NCI-H1048 (cell line): ENCODE data around the gene MPP3.

Experiments used
- DNase-seq: peaks from one replicate; lab custom pipeline; 2025; lab: John Stamatoyannopoulos, UW

The MPP3 gene

GRCh38 chr17:43772877-43773648, 59.9 kb downstream of the MPP3 start:
- no peak for DNase-seq

GRCh38 chr17:43771463-43771862, 61.5 kb downstream of the MPP3 start:
- no peak for DNase-seq

DNA sequence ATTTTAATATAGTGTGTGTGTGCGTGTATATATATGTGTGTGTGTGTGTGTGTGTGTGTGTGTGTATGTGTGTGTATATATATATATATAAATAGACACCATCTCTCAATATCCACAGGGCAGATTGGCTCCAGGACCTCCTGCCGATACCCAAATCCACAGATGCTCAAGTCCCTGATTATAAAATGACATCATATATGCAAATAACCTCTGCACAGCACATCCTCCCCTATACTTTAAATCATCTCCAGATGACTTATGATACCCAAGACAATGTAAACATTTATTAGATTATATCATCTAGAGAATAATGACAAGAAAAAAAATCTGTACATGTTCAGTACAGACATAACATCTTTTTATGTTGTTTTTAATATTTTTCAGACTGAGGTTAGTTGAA, 62.0 kb downstream of the MPP3 start:
- no peak for DNase-seq

- DNase-seq = no peak
These were observed 63.1 kb downstream of the MPP3 start for GRCh38 chr17:43769859-43770258.

- no peak for DNase-seq
These were observed 63.5 kb downstream of the MPP3 start for GRCh38 chr17:43769426-43769825.

GRCh38 chr17:43768943-43769342, 64.0 kb downstream of the MPP3 start:
- no peak for DNase-seq

GRCh38 chr17:43768382-43768781, 64.6 kb downstream of the MPP3 start:
- DNase-seq = no peak

GRCh38 chr17:43767713-43768059, 65.3 kb downstream of the MPP3 start:
- no peak for DNase-seq

DNA sequence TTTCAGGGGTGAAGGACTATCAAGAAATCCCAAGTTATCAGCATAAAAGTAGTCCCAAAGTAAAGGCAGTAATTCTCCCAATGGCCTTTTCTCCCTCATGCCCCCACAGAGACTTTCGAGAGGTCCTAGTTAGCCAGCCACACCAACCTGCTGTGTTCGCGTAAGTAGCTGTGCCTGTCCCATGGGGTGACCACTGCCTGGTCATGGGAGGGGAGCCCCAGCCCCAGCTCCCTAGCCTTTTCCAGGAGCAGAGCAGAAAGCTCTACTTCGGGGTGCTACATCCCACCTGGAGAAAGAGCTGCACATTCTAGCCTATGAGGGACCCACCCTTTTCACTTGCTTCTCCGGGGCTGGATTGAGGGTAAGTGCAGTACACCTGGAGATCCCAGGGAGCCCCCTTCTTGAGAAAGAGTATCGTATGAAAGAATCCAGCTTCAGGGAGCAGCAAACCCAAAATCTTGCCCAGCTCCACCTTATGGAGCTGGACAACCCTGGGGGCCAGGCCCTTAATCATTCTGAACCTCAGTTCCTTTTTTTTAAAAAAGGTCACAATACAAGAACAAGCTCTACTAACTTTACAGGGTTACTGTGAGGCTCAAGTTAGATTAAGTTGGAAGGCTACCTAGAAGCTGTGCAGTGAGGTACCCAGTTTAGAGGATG, 65.8 kb downstream of the MPP3 start:
- no peak for DNase-seq

- DNase-seq = no peak
These were observed 66.4 kb downstream of the MPP3 start for GRCh38 chr17:43766413-43767052.

GRCh38 chr17:43760254-43760852, 72.6 kb downstream of the MPP3 start:
- peak; percentile 56 for DNase-seq

DNA sequence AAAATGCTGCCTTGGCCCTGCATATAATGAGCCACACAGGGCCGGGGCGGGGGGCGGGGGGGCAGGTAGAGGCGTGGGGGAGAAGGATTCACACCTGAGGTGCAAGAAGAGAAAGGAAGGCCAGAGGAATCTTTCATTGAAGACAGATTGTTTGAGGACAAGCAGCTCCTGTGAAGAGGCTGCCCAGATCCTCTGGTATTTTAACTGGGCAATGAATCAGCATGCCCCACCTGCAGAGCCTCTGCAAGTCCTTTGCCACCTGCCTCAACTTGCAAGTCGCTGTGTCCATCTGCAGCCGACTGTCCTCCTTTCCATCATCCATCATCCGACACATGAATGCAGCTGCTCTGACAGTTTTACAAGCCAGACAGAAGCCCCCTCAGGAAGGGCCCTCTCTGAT, 73.1 kb downstream of the MPP3 start:
- DNase-seq = no peak

DNA sequence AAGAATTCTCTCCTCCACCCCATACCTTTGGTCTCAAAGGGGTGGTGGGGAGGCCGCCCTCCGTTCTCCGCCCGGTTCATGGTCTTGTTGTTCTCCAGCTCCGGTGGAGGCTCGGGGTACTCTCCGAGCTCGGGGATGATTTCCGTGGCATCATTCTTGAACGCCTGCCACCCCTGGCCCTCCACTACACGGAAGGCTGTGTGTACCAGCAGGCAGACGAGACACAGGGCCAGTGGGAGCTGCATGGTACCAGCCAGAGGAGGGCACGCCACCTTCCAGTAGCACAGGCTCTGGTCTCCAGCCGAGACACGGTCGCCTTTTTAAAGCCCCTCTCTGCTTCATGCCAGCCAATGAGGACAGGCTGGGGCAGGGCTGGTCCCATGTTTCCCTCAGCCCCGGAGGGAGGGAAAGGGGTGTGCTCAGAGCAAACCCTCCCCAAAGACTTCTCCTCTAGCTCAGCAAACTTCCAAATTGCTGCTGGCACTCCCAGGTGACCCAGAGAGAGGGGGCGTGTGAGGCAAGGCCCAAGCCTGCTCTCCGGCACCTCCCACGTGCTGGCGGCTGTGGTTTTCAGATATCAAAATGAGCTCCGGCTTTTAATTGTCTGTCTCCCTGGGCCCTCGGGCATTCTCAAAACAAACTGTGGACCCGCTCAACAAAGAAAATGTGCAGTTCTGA, 74.3 kb downstream of the MPP3 start, which contains the start of gene SOST:
SOST (minus strand) TSS at position 295 of the 678 bp plus-strand sequence; CDS start at position 245, 50 bp downstream.
- DNase-seq = no peak

- DNase-seq = no peak
These were observed 74.9 kb downstream of the MPP3 start for GRCh38 chr17:43758086-43758485.

GRCh38 chr17:43757171-43757660, 75.7 kb downstream of the MPP3 start:
- DNase-seq = no peak

- DNase-seq = no peak
These were observed 76.7 kb downstream of the MPP3 start for GRCh38 chr17:43756201-43756600.

DNA sequence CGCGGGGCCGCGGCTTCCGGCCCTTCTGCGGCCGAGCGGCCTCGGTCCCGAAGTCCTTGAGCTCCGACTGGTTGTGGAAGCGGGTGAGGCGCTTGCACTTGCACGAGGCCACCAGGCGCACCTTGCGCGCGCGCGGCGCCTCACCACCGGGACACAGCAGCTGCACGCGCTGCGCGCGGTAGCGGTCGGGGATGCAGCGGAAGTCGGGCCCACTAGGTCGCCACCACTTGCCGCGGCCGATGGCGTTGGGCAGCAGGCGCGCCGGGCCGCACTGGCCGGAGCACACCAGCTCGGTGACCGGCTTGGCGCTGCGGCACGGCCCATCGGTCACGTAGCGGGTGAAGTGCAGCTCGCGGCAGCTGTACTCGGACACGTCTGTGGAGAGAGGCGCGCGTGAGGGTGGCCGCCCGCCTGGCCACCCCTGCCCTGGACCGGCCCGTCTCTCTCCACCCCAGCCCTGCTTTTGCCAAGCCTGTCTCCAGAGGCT, 77.5 kb downstream of the MPP3 start:
- DNase-seq = no peak

DNA sequence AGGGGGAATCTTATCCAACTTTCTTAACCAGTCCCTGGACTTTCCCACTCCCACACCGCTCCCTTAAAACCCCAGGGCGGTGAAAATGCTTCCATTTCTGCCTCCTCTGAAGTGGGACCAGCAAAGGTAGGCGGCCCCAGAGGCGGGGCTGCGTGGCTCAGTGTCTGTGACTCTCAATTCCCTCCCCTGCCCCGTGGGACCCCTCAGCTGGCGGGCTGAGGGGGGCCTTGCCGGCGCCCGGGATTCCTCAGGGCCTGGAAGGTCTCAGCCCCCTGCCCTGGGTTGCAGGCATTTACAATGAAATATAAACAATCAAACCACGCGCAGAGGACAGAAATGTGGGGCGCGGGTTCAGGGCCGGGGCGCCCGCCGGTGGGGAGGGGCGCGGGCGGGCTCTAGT, 78.0 kb downstream of the MPP3 start:
- DNase-seq = no peak

GRCh38 chr17:43753493-43754129, 79.3 kb downstream of the MPP3 start:
- DNase-seq = no peak
